Stimulated activated CD8-positive, alpha-beta memory T cell treated with anti-CD3 and anti-CD28 coated beads, Interleukin-7, amount 100 ng/mL, for 24 hours (primary cell): ENCODE data around the gene ACSBG1.

Experiments used
- DNase-seq: peaks from one replicate; pipeline ENCODE4 v3.0.0-alpha.2; 2020; ENCODE audit warnings: low read depth

The ACSBG1 gene

DNA sequence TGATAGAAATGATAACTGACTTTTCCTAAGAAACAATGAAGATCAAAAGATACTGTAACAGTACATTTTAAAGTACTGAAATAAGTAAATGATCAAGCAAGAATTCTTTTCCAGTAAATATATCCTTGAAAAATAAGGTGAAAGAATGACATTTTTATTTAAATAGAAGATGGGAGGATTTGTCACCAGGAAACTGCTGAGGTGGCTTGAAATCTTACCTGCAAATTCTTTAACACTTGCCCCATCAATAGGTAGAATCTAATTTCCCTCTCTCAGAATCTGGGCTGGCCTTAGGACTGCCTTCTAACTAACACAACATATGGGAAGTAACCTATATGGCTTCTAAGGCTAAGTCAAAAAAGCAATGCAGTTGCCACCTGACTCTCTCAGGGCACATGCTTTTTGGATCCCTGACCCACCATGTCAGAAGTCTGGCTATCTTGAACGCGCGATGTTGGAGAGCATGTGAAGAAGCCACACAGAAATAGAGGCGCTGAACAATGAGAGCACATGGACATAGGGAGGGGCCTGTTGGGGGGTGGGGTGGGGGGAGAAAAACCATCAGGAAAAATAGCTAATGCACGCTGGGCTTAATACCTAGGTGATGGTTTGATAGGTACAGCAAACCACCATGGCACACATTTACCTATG, 11.5 kb downstream of the ACSBG1 start:
- DNase-seq: no peak

GRCh38 chr15:78220713-78221112, 13.7 kb downstream of the ACSBG1 start:
- no peak for DNase-seq

- DNase-seq: no peak
Observed at GRCh38 chr15:78216276-78217104, 17.9 kb downstream of the ACSBG1 start.

GRCh38 chr15:78213956-78214355, 20.4 kb downstream of the ACSBG1 start:
- DNase-seq: no peak

GRCh38 chr15:78213425-78213750, 21.0 kb downstream of the ACSBG1 start:
- DNase-seq: no peak

- DNase-seq: no peak
Observed at GRCh38 chr15:78212546-78213424, 21.6 kb downstream of the ACSBG1 start.

- DNase-seq: no peak
Observed at GRCh38 chr15:78212008-78212407, 22.4 kb downstream of the ACSBG1 start.

DNA sequence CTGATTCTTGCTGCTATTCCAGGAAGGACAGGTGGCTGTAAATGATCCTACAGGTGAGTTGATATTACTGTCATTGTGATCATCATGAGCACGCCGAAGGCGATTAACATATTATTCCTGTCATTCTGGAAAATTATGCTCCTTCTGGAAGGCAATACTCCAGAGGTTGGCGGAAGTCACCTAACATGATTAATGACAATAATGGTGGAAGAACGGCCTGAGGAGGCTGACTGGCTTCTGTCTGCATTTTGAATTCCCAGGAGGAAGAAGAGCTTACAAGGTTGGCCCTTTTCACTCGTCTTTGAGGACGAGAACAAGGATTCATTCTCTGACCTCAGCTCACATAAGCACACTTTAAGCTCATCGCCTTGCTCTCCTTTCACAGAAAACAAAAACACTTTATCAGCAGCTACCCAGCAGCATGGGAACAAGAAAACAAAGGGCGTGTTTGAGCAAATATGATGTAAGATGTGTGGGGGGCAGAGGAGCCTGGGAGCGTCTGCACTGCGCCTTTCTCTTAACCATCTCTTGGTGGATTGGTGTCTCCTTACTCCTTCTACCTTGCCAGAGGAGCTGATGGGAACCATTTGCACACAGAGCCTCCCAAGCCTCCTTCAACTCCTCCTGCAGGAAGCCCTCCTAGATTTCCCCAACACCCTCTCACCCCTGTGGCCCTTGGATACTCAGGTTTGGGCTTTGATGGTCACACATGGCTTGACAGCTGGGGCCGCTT, 23.0 kb downstream of the ACSBG1 start:
- no peak for DNase-seq

DNA sequence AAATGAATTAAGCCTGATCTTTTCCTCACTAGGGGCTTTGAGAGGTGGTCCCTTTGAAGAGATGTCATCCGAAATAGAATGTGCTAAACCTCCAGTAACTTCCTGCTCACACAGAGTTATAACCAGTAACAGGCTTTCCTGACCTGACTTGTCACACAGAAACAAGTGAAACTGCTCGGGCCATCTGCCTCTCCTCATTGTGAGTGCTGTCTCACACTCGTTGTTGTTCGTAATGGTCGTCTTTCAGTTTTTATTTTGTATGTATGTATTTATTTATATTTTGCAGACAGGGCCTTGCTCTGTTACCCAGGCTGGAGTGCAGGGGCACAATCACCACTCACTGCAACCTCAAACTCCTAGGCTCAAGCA, 24.0 kb downstream of the ACSBG1 start:
- DNase-seq: no peak

GRCh38 chr15:78209646-78210348, 24.6 kb downstream of the ACSBG1 start:
- DNase-seq: no peak

DNA sequence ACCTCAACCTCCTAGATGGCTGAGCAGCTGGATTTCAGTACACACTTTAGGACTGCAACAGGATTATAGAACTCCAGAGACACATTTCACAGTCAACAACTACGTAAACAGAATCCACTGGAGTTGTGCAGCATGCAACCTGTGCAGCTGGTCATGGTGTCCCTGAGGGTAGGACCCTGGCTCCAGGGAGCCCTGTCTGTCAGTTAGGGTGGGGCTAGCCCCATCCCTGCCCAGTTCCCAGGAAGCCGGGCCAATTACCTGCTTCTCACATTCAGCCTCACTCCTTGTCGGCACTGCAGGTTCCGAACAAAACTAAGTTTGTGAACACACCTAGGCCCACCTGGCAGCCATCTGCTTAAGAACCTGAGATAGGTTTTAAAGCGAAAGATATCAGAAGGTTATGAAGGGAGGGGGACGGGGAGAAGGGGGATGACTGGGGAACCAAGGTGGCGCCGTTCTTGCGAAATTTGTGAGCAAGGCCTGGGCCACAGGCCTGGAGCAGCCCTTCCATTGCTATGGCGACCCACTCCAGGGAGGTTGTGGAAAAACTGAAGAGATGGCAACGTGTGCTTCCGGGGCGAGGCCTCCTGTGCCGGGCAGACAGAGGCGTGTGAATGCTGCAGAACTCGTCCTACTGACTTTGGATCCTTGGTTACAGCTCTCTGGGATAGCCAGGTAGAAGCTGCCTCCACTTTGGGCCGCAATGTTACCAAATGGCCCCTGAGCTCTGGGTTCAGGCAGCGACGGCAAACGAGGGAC, 25.3 kb downstream of the ACSBG1 start:
- no peak for DNase-seq

DNA sequence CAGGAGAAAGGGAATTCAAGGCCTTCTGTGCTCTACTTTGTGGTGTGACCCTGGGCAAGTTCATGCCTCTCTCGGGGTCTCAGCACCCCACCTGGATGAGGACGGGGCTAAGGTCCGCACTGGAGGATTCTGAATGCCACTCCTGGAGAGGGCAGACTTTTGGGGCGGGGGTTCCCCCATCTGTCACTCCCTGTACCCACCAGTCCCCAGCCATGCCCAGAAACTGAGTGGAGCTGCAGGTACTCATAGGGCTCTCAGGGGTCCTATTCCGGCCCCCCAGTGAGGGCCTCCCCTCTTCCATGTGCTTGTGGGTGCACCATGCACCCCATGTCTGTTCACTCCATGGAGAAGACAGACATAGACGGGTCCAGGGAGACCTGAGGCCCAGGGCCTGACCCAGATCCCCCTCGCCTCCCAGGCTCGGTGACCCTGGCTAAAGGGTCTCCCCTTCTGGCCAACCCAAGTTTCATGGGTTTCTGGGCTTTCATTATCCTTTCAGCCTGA, 26.0 kb downstream of the ACSBG1 start:
- no peak for DNase-seq

DNA sequence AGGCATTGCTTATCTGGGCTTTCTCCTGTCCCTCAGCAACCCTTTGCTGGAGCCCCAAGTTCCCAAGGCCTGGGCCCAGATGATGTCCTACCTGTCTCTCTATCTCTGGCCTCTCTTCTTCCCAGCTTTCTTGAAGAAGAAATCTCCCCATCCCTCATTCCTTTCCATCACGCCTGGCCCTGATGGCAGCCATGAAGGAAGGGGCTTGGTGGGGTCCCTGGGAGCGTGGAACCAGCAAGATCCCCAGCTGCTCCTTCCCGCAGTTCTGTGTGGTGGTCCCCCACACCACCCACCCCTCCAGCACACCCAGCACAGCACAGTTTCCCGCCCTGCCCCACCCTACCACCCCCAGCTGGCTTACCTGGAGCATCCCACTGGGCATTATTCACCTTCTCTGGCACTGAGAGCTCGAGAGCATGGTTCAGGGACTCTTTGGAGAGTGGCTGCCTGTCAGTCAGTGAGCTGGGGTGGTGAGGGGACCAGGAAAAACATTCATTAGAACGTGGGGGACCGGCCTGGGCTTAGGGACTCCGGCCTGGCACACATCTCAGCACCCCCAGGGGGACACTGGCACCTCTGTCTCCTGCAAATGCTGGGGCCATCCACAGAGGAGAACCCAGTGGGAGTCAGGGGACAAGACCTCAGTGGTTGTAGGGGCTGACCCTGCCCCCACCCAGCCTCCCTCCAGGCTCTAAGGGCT, 26.6 kb downstream of the ACSBG1 start:
- DNase-seq: no peak

GRCh38 chr15:78207110-78207458, 27.3 kb downstream of the ACSBG1 start:
- DNase-seq: no peak

DNA sequence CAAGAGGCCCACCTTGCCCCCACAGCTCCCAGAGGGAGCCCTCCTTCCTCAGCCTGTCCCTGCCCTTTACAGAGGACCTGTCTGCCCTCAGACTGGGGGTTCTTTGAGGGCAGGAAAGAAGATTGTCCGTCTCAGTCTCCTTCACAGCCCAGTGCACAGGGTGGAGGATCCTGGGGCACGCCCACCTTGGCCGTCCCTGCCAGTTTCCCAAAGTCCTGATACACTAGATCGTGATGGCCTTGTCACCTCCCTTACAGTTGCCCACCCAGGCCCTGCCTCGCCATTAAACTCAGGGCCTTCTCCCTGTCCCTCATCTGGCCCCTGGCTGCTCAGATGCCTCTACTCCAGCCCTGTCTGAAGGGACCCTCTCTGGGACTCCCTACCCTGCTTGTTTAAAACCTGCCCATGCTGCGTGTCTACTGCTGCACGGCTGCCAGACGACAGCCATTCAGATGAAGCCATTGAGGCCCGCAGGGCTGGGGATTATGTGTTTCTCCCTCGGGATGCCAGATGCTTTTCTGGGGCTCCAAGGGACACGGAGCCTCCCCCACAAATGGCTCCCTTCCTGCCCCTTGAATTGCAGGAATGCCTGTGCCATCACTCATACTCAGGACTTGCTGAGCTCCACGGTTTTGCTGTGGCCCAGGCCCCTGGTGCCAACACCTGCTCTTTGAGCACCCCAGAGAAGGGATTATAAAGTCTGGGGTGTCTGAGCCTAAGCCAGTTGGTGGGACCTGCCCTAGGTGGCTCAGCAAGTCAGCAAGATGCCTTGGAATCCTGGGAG, 27.8 kb downstream of the ACSBG1 start:
- no peak for DNase-seq

- DNase-seq: no peak
Observed at GRCh38 chr15:78205856-78206255, 28.5 kb downstream of the ACSBG1 start.

DNA sequence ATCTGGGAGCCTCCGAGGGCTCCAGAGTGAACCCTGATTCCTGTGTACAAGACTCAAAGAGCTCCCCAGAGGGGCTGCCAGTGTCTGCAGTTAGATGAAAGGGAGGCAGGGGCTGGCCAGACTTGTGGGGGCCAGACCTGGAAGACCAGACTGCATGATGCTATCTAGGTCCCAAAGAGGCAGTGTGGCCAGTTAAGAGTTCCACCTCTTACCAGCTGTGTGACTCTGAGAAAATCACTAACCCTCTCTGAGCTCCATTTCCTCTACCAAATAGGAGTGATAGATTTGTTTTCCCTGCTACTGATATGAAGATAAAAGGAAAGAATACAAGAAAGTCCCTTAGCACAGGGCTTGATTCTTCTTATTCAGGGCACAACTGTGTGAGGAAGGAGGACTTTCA, 29.0 kb downstream of the ACSBG1 start:
- no peak for DNase-seq

DNA sequence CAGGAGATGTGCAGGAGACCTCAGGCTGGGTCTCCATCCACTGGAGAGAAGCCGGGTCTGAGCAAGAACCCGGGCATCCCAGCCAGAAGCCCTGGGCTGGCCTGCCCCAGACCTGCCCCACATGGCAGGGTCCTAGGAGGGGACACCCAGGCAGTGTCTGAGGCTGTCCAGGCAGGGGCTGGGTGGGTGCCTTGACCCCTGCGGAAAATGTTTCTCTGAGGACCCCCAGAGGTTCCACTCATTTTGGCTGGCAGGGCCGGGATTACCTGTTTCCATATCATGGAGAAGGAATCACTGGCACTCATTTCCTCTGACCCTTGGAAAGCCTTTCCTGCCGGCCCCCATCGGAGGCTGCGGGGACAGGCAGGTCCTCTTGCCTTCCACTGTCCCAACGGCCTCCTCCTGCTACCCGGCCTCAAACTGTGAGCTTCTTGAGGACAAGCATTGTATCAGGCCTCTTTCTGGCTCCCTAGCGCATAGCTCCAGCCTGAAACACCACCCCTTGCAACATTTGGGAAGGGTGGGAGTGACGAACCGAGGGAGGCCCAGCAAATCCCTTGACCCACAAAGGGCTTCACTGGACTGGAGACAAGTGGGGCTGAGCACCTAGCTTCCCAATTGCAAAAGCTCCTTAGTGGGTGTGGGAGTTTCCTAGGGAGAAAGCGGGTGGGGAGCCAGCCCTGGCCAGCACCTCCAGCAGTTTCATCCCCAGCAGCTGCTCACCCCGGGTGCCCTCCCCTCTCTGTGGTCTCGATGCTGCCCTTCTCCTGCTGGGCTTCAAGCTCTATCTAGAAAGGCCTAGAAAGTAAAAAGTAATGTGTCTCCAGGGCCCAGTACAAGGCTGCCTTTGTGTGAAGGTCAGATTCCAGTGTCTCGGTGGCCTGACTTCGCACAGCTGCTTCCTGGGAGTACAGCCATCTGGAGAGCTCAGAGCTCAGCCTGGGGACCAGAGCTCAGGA, 29.7 kb downstream of the ACSBG1 start:
- no peak for DNase-seq
